ENCODE results near the gene MED9. TPM values are rescaled to one million over a fixed set of nuclear protein-coding genes. Genes with fewer than 3 reads are reported as not detected.

Gene MED9
- total RNA-seq, 4 donors from 2014 or later: 5.8 to 15.4 (median 12.2) TPM

GRCh38 chr17:17518951-17519350 is 42.2 kb downstream of the MED9 start:
- Histone ChIP-seq H3K36me3 (peaks cover 0 to 37% (median 0%) of the 10 kb centered on the region in 3 donors), H3K4me3 (no peak overlapping the region), H3K4me1 (peaks cover 0 to 6% (median 0%) of the 10 kb centered on the region in 3 donors), H3K27ac (no peak overlapping the region), H3K9me3 (no peaks in the 10 kb centered on the region), H3K27me3 (no peaks in the 10 kb centered on the region)
- WGBS, 2 donors: 65 to 87% methylated on average over 4 to 5 of the region's 5 CpGs
- intact Hi-C loops (cut with DNase I): no loop called here
- no peak for TF ChIP-seq POLR2A (IDR thresholded peaks at IDR 0.05)
- no peak for TF ChIP-seq CTCF (IDR thresholded peaks at IDR 0.05)
- no peak for DNase-seq

- no peak overlapping the region for H3K27ac ChIP-seq
- no peaks in the 10 kb centered on the region for H3K27me3 ChIP-seq
- H3K4me3 ChIP-seq: no peak overlapping the region
- H3K9me3 ChIP-seq: no peaks in the 10 kb centered on the region
- H3K36me3 ChIP-seq: peaks cover 0 to 37% (median 0%) of the 10 kb centered on the region in 3 donors
- no peak for DNase-seq
- TF ChIP-seq CTCF (IDR thresholded peaks at IDR 0.05) (no peak), POLR2A (IDR thresholded peaks at IDR 0.05) (no peak)
- intact Hi-C loops (cut with DNase I): no loop called here
- peaks cover 0 to 5% (median 0%) of the 10 kb centered on the region in 3 donors for H3K4me1 ChIP-seq
- WGBS, 2 donors: 100% methylated on average over 2 of the region's 10 CpGs; no CpG with 5 or more reads in 1 of the 2 donors
Observed at GRCh38 chr17:17519886-17520285, 43.1 kb downstream of the MED9 start.

- intact Hi-C loops (cut with DNase I): no loop called here
- WGBS, 2 donors: 77 to 100% methylated on average over 3 to 7 of the region's 22 CpGs
- H3K27me3 ChIP-seq: no peaks in the 10 kb centered on the region
- H3K4me3 ChIP-seq: no peak overlapping the region
- H3K4me1 ChIP-seq: peaks cover 0 to 6% (median 0%) of the 10 kb centered on the region in 3 donors
- no peaks in the 10 kb centered on the region for H3K9me3 ChIP-seq
- no peak overlapping the region for H3K27ac ChIP-seq
- no peak for TF ChIP-seq POLR2A (IDR thresholded peaks at IDR 0.05)
- TF ChIP-seq CTCF (IDR thresholded peaks at IDR 0.05): no peak
- no peak for DNase-seq
- H3K36me3 ChIP-seq: peaks cover 0 to 37% (median 0%) of the 10 kb centered on the region in 3 donors
Observed at GRCh38 chr17:17520599-17521232, 43.9 kb downstream of the MED9 start.

GRCh38 chr17:17523001-17523730 is 46.4 kb downstream of the MED9 start:
- H3K4me3 ChIP-seq: no peak overlapping the region
- DNase-seq: no peak
- H3K9me3 ChIP-seq: no peaks in the 10 kb centered on the region
- WGBS, 2 donors: 54 to 56% methylated on average over 6 to 7 of the region's 14 CpGs
- no peaks in the 10 kb centered on the region for H3K27me3 ChIP-seq
- peaks cover 0 to 36% (median 0%) of the 10 kb centered on the region in 3 donors for H3K36me3 ChIP-seq
- TF ChIP-seq CTCF (IDR thresholded peaks at IDR 0.05): no peak
- TF ChIP-seq POLR2A (IDR thresholded peaks at IDR 0.05): no peak
- intact Hi-C loops (cut with DNase I): no loop called here
- H3K4me1 ChIP-seq: peaks cover 0 to 17% (median 0%) of the 10 kb centered on the region in 3 donors
- no peak overlapping the region for H3K27ac ChIP-seq

Measured in esophagus squamous epithelium (tissue), 5 donors.